Lung (tissue), 12 donors: Measurements from ENCODE around the gene DPH1. TPM values are rescaled to one million over a fixed set of nuclear protein-coding genes. Genes with fewer than 3 reads are reported as not detected.

Source experiments
- ATAC-seq: fragments of 200-7000 bp; cut with Tn5 transposase; one replicate; pipeline ENCODE4 v1.9.1; 2020; ENCODE audit warnings: moderate number of reproducible peaks; ENCODE audit not compliant: insufficient read depth, low FRiP score
- DNase-seq, 3 donors: peaks; one replicate each; pipeline ENCODE4 v3.0.0-alpha.2; 2013 to 2017
- H3K27ac ChIP-seq, 2 donors: one replicate each; pipeline ENCODE4 v1.5.1; 2013; ENCODE audit warnings: mild to moderate bottlenecking in 2 of 2, moderate library complexity in 2 of 2, control low read depth in 1 of 2, inconsistent platforms in 1 of 2, low read depth in 1 of 2, low read length in 1 of 2
- H3K27me3 ChIP-seq, 3 donors: one replicate each; pipeline ENCODE4 v1.5.1; 2013; ENCODE audit warnings: low read length in 2 of 3; ENCODE audit not compliant: control insufficient read depth in 3 of 3, insufficient read depth in 3 of 3
- H3K36me3 ChIP-seq, 4 donors: one replicate each; pipeline ENCODE4 v1.5.1; 2013; ENCODE audit warnings: low read length in 4 of 4, mild to moderate bottlenecking in 1 of 4, moderate library complexity in 1 of 4; ENCODE audit not compliant: control insufficient read depth in 4 of 4, insufficient read depth in 4 of 4
- H3K4me1 ChIP-seq, 5 donors: one replicate each; pipeline ENCODE4 v1.5.1; 2013; ENCODE audit warnings: low read length in 5 of 5, mild to moderate bottlenecking in 2 of 5, moderate library complexity in 1 of 5; ENCODE audit not compliant: control insufficient read depth in 5 of 5, insufficient read depth in 5 of 5
- H3K4me3 ChIP-seq: one replicate; pipeline ENCODE4 v1.5.1; 2013; ENCODE audit warnings: mild to moderate bottlenecking, control low read depth, moderate library complexity
- H3K9ac ChIP-seq, 2 donors: one replicate each; pipeline ENCODE4 v1.5.1; 2013; ENCODE audit warnings: low read length in 2 of 2, control low read depth in 1 of 2; ENCODE audit not compliant: insufficient read depth in 1 of 2
- H3K9me3 ChIP-seq, 4 donors: one replicate each; pipeline ENCODE4 v1.5.1; 2013; ENCODE audit warnings: low read length in 3 of 4, mild to moderate bottlenecking in 1 of 4, moderate library complexity in 1 of 4; ENCODE audit not compliant: control insufficient read depth in 4 of 4, insufficient read depth in 3 of 4
- WGBS, 2 donors: extraction: QIAGEN DNeasy Blood & Tissue Kit; methylation state at CpG; one replicate each; pipeline ENCODE4 v1.1.7; 2013; 5-methylcytosine and 5-hydroxymethylcytosine counted together
- polyA plus RNA-seq, 2 donors: library from polyadenylated mRNA; stranded (reverse); fragments of 200-250 nt; gene quantifications; one replicate each; pipeline ENCODE4 v1.2.1, GENCODE V29; 2013
- total RNA-seq, 2 donors: library from RNA; depleted of rRNA in 1 of 2; stranded (reverse); fragments of >200 nt in 1 of 2; gene quantifications; one replicate each; pipeline ENCODE4 v1.2.1, GENCODE V29; 2014 to 2021
- TF ChIP-seq, protein P1 (sequence below): IDR thresholded peaks from 2 replicates; pipeline ENCODE4 v1.5.1; 2012; ENCODE audit warnings: mild to moderate bottlenecking; ENCODE audit errors: control extremely low read depth, extremely low read depth
- donor health status: control.
- donor health status: control.
- donor health status: Bipolar disorder and iron deficiency.
- donor health status: healthy.
- donor health status: DM: yes; HTN: yes; CAD: no.

Gene DPH1
- total and polyA plus RNA-seq, 4 donors = 21.1 to 37.8 (median 27.2) TPM

DNA sequence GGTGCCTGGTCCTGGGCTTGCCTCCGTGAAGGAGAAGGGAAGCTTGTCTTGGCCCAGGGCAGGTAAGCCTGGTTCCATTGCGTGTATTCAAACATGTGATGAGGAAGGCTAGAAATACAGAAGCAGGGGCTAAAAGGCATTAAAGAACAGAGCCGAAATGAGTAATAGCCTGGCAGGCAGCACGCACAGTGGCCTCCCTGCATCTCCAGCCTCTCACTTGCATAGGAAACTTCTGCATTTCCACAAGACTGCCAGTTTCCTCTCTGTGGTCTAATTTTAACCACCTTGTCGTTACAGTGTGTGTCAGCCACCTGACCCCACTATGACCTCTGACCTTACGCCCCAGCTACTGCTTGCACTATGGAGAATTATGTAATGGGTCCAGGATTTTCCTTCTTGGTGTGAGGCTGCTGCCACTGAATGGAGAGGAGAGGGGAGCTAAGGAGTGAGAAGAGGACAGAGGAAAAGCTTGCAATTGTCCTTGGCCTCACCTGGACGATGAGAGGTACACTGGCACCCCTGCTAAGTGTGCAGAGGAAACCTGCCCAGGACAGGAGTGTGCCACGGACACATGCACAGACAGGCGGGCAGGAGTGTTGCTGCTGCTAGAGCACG, 57.8 kb downstream of the DPH1 start:
- H3K27ac ChIP-seq = peak overlapping the region; percentile 53 to 81
- DNase-seq = peak in 2 of 3 donors; percentile 42 to 70
- H3K9me3 ChIP-seq = no peaks in the 10 kb centered on the region
- no peaks in the 10 kb centered on the region for H3K36me3 ChIP-seq
- ATAC-seq = peak; percentile 15
- peaks cover 23 to 86% (median 63%) of the 10 kb centered on the region in 5 donors for H3K4me1 ChIP-seq
- no peak overlapping the region for H3K9ac ChIP-seq
- TF ChIP-seq, protein P1, sequence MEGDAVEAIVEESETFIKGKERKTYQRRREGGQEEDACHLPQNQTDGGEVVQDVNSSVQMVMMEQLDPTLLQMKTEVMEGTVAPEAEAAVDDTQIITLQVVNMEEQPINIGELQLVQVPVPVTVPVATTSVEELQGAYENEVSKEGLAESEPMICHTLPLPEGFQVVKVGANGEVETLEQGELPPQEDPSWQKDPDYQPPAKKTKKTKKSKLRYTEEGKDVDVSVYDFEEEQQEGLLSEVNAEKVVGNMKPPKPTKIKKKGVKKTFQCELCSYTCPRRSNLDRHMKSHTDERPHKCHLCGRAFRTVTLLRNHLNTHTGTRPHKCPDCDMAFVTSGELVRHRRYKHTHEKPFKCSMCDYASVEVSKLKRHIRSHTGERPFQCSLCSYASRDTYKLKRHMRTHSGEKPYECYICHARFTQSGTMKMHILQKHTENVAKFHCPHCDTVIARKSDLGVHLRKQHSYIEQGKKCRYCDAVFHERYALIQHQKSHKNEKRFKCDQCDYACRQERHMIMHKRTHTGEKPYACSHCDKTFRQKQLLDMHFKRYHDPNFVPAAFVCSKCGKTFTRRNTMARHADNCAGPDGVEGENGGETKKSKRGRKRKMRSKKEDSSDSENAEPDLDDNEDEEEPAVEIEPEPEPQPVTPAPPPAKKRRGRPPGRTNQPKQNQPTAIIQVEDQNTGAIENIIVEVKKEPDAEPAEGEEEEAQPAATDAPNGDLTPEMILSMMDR = no peak
- no peaks in the 10 kb centered on the region for H3K27me3 ChIP-seq
- 22 to 43% methylated on average over 10 of the region's 10 CpGs for WGBS, 2 donors
- H3K4me3 ChIP-seq = no peak overlapping the region

GRCh38 chr17:2089021-2089422, 59.1 kb downstream of the DPH1 start:
- H3K27me3 ChIP-seq = no peaks in the 10 kb centered on the region
- DNase-seq (peak; percentile 52 to 80 (median 78)), ATAC-seq (no peak)
- H3K36me3 ChIP-seq = no peaks in the 10 kb centered on the region
- TF ChIP-seq, protein P1 = no peak
- no peak overlapping the region for H3K4me3 ChIP-seq
- H3K4me1 ChIP-seq = peaks cover 22 to 73% (median 51%) of the 10 kb centered on the region in 5 donors
- peak overlapping the region in 1 of 2 donors; percentile 91 for H3K9ac ChIP-seq
- WGBS, 2 donors = 25 to 36% methylated on average over 8 of the region's 8 CpGs
- peak overlapping the region; percentile 81 to 82 for H3K27ac ChIP-seq
- H3K9me3 ChIP-seq = no peaks in the 10 kb centered on the region

GRCh38 chr17:2090210-2090641, 60.3 kb downstream of the DPH1 start:
- Histone ChIP-seq H3K36me3 (peaks cover 0 to 2% (median 0%) of the 10 kb centered on the region in 4 donors), H3K27me3 (no peaks in the 10 kb centered on the region), H3K9me3 (no peaks in the 10 kb centered on the region), H3K4me3 (no peak overlapping the region), H3K27ac (peak overlapping the region; percentile 46 to 69), H3K9ac (peak overlapping the region in 1 of 2 donors; percentile 0), H3K4me1 (peaks cover 14 to 68% (median 43%) of the 10 kb centered on the region in 5 donors)
- DNase-seq = no peak
- WGBS, 2 donors = 53 to 59% methylated on average over 9 of the region's 9 CpGs
- TF ChIP-seq, protein P1 = no peak
- no peak for ATAC-seq
